SK-N-SH treated with all-trans-retinoic acid at 6 μM for 48 hours (cell line): ENCODE results near the gene COL4A2.
"Not testable (repeated sequence)": the region's sequence is repeated elsewhere in the genome, so short reads cannot be mapped to it uniquely, and the experiment has no call there.

Experiments used
- ATAC-seq: fragments of 200-7000 bp; cut with Tn5 transposase; 3 replicates; pipeline ENCODE4 v1.9.1; 2020; ENCODE audit warnings: mild to moderate bottlenecking, moderate library complexity
- ARNTL ChIP-seq: fragments of 450-650 bp; formaldehyde crosslinking; IDR thresholded peaks from 2 replicates; pipeline ENCODE4 v1.5.0; 2020; ENCODE audit warnings: low read depth, mild to moderate bottlenecking, moderate library complexity, borderline replicate concordance
- BACH2 ChIP-seq: fragments of 250-450 bp; sonication (Bioruptor Pico); IDR thresholded peaks from 2 replicates; pipeline ENCODE4 v1.9.0; 2021; ENCODE audit warnings: mild to moderate bottlenecking, borderline replicate concordance
- CREB5 ChIP-seq: fragments of 250-450 bp; sonication (Bioruptor Pico); IDR thresholded peaks from 2 replicates; pipeline ENCODE4 v1.5.1; 2020; ENCODE audit warnings: low read depth, mild to moderate bottlenecking, moderate library complexity
- CSDC2 ChIP-seq: fragments of 250-450 bp; sonication (Bioruptor Pico); IDR thresholded peaks from 2 replicates; pipeline ENCODE4 v1.5.0; 2020; ENCODE audit warnings: mild to moderate bottlenecking, moderate library complexity
- ESRRG ChIP-seq: fragments of 250-450 bp; sonication (Bioruptor Pico); IDR thresholded peaks from 2 replicates; pipeline ENCODE4 v1.6.1; 2021; ENCODE audit warnings: mild to moderate bottlenecking
- GLIS3 ChIP-seq: fragments of 250-450 bp; sonication (Bioruptor Pico); IDR thresholded peaks from 2 replicates; pipeline ENCODE4 v1.5.0; 2020; ENCODE audit warnings: mild to moderate bottlenecking, moderate library complexity
- ISL1 ChIP-seq: fragments of 250-450 bp; sonication (Bioruptor Pico); IDR thresholded peaks from 2 replicates; pipeline ENCODE4 v2.1.2; 2022; ENCODE audit warnings: mild to moderate bottlenecking, moderate library complexity
- OSR1 ChIP-seq: fragments of 250-450 bp; sonication (Bioruptor Pico); IDR thresholded peaks from 2 replicates; pipeline ENCODE4 v1.8.0; 2022; ENCODE audit warnings: moderate library complexity, mild to moderate bottlenecking, inconsistent platforms
- POU6F1 ChIP-seq: fragments of 250-450 bp; sonication (Bioruptor Pico); IDR thresholded peaks from 2 replicates; pipeline ENCODE4 v1.8.0; 2021; ENCODE audit warnings: low read depth, mild to moderate bottlenecking, moderate library complexity, borderline replicate concordance
- PPARA ChIP-seq: fragments of 250-450 bp; sonication (Bioruptor Pico); IDR thresholded peaks from 2 replicates; pipeline ENCODE4 v1.5.0; 2020; ENCODE audit warnings: mild to moderate bottlenecking, borderline replicate concordance
- RARB ChIP-seq: fragments of 250-450 bp; sonication (Bioruptor Pico); IDR thresholded peaks from 2 replicates; pipeline ENCODE4 v1.8.0; 2021; ENCODE audit warnings: mild to moderate bottlenecking, moderate library complexity
- SNAI2 ChIP-seq: fragments of 250-450 bp; sonication (Bioruptor Pico); IDR thresholded peaks from 2 replicates; pipeline ENCODE4 v1.5.0; 2020; ENCODE audit warnings: mild to moderate bottlenecking, moderate library complexity
- TCF4 ChIP-seq: fragments of 250-450 bp; sonication (Bioruptor Pico); IDR thresholded peaks from 2 replicates; pipeline ENCODE4 v1.8.0; 2021; ENCODE audit warnings: mild to moderate bottlenecking, moderate library complexity, borderline replicate concordance
- TOX ChIP-seq: fragments of 250-450 bp; sonication (Bioruptor Pico); IDR thresholded peaks from 2 replicates; pipeline ENCODE4 v1.8.0; 2021; ENCODE audit warnings: mild to moderate bottlenecking, moderate library complexity, borderline replicate concordance
- ZC3H10 ChIP-seq: fragments of 250-450 bp; sonication (Bioruptor Pico); IDR thresholded peaks from 2 replicates; pipeline ENCODE4 v1.5.1; 2021; ENCODE audit warnings: mild to moderate bottlenecking, moderate library complexity
- ZFP3 ChIP-seq: fragments of 250-450 bp; sonication (Bioruptor Pico); IDR thresholded peaks from 2 replicates; pipeline ENCODE4 v1.5.0; 2020; ENCODE audit warnings: mild to moderate bottlenecking, moderate library complexity
- ZFP30 ChIP-seq: fragments of 450-650 bp; formaldehyde crosslinking; IDR thresholded peaks from 2 replicates; pipeline ENCODE4 v1.5.0; 2022; ENCODE audit warnings: mild to moderate bottlenecking, moderate library complexity
- ZNF565 ChIP-seq: fragments of 450-650 bp; formaldehyde crosslinking; conservative IDR thresholded peaks from 2 replicates; pipeline ENCODE4 v1.5.0; 2020; ENCODE audit warnings: low read depth, mild to moderate bottlenecking, moderate library complexity
- ZNF70 ChIP-seq: fragments of 450-650 bp; formaldehyde crosslinking; IDR thresholded peaks from 2 replicates; pipeline ENCODE4 v1.5.0; 2020; ENCODE audit warnings: mild to moderate bottlenecking, moderate library complexity
- ZNF8 ChIP-seq: fragments of 450-650 bp; formaldehyde crosslinking; IDR thresholded peaks from 2 replicates; pipeline ENCODE4 v1.5.0; 2020; ENCODE audit warnings: mild to moderate bottlenecking, moderate library complexity
- TF ChIP-seq, protein P1 (sequence below): fragments of 250-450 bp; sonication (Bioruptor Pico); IDR thresholded peaks from 2 replicates; pipeline ENCODE4 v1.8.0; 2020; ENCODE audit warnings: mild to moderate bottlenecking, moderate library complexity, borderline replicate concordance
- TF ChIP-seq, protein P2 (sequence below): fragments of 250-450 bp; sonication (Bioruptor Pico); IDR thresholded peaks from 2 replicates; pipeline ENCODE4 v1.5.1; 2021; ENCODE audit warnings: mild to moderate bottlenecking, moderate library complexity

Gene COL4A2

DNA sequence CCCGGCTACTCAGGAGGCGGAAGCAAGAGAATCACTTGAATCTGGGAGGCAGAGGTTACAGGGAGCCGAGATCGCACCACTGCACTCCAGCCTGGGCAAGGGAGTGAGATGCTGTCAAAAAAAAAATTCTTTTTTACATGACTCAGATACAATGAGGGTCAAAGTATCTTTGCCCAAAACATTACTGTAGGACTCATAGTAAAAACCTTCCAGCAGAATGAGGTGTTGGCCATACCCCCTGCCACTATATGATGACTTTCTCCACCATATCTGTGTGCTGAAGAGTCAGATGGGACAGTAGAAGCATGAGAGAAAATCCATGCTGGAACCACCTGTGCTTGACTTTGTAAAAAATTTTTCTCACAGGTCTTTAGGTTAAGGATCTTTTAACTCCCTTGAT lies 86.7 kb downstream of the COL4A2 start:
- no peak for ATAC-seq
- TF ChIP-seq, protein P1, sequence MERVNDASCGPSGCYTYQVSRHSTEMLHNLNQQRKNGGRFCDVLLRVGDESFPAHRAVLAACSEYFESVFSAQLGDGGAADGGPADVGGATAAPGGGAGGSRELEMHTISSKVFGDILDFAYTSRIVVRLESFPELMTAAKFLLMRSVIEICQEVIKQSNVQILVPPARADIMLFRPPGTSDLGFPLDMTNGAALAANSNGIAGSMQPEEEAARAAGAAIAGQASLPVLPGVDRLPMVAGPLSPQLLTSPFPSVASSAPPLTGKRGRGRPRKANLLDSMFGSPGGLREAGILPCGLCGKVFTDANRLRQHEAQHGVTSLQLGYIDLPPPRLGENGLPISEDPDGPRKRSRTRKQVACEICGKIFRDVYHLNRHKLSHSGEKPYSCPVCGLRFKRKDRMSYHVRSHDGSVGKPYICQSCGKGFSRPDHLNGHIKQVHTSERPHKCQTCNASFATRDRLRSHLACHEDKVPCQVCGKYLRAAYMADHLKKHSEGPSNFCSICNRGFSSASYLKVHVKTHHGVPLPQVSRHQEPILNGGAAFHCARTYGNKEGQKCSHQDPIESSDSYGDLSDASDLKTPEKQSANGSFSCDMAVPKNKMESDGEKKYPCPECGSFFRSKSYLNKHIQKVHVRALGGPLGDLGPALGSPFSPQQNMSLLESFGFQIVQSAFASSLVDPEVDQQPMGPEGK (CRISPR knock-in tag), result no peak
- no peak for TF ChIP-seq OSR1 (CRISPR knock-in tag)
- TF ChIP-seq, protein P2, sequence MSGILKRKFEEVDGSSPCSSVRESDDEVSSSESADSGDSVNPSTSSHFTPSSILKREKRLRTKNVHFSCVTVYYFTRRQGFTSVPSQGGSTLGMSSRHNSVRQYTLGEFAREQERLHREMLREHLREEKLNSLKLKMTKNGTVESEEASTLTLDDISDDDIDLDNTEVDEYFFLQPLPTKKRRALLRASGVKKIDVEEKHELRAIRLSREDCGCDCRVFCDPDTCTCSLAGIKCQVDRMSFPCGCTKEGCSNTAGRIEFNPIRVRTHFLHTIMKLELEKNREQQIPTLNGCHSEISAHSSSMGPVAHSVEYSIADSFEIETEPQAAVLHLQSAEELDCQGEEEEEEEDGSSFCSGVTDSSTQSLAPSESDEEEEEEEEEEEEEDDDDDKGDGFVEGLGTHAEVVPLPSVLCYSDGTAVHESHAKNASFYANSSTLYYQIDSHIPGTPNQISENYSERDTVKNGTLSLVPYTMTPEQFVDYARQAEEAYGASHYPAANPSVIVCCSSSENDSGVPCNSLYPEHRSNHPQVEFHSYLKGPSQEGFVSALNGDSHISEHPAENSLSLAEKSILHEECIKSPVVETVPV (CRISPR knock-in tag), result no peak
- TF ChIP-seq CSDC2 (CRISPR knock-in tag), result no peak
- TF ChIP-seq RARB (CRISPR knock-in tag), result no peak
- no peak for TF ChIP-seq ISL1
- TF ChIP-seq ZNF565 (CRISPR knock-in tag), result no peak
- TF ChIP-seq ESRRG (CRISPR knock-in tag), result no peak
- TF ChIP-seq ZNF70 (CRISPR knock-in tag), result no peak
- no peak for TF ChIP-seq ZFP30 (CRISPR knock-in tag)
- no peak for TF ChIP-seq CREB5 (CRISPR knock-in tag)
- TF ChIP-seq BACH2, result no peak
- no peak for TF ChIP-seq ZFP3 (CRISPR knock-in tag)
- no peak for TF ChIP-seq TOX
- TF ChIP-seq ZC3H10 (CRISPR knock-in tag), result no peak
- TF ChIP-seq ARNTL, result no peak

DNA sequence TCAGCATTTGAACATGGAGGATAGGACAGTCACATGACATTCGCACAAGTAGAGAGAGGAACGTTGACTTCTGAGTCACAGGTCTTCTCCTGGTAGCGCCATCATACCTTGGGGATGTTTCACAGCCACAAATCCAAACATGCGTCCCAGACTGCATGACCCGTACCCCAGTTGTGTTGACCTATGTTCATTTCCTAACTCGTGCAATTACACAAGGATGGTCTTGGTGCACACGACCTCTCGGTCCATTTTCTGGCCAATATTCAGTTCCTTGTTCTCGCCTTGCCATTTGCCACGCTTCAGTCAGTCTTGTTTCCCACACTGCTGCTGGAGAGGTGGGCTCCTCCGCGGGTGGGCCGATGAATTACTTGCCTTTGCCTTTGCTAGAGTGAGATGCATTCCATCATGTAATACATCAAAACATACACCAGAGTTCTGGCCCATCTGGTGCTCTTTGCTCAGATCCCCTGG lies 87.3 kb downstream of the COL4A2 start:
- no peak for ATAC-seq
- TF ChIP-seq CREB5 (CRISPR knock-in tag) (no peak), OSR1 (CRISPR knock-in tag) (no peak), ESRRG (CRISPR knock-in tag) (no peak), TOX (no peak), TCF4 (CRISPR knock-in tag) (no peak), ZNF8 (CRISPR knock-in tag) (no peak), BACH2 (no peak), ISL1 (no peak), ARNTL (no peak), GLIS3 (CRISPR knock-in tag) (no peak), SNAI2 (no peak), PPARA (CRISPR knock-in tag) (no peak)
- TF ChIP-seq, all 23 proteins: peak for 0

DNA sequence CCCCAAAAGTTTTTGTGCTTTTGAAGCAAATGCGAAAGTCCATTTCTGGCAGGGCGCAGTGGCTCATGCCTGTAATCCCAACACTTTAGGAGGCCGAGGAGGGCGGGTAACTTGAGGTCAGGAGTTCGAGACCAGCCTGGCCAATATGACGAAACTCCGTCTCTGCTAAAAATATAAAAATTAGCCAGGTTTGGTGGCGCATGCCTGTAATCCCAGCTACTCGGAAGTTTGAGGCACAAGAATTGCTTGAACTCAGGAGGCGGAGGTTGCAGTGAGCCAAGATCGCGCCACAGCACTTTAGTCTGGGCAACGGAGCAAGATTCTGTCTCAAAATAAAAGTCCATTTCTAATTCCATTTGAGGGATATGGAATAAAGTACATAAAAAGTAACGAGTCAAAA lies 88.5 kb downstream of the COL4A2 start:
- ATAC-seq, result not testable (repeated sequence)

- TF ChIP-seq, protein P2 (CRISPR knock-in tag), result no peak
- TF ChIP-seq TOX (no peak), BACH2 (no peak), ESRRG (CRISPR knock-in tag) (no peak), POU6F1 (CRISPR knock-in tag) (no peak), RARB (CRISPR knock-in tag) (no peak), TCF4 (CRISPR knock-in tag) (no peak), ZNF565 (CRISPR knock-in tag) (no peak), CREB5 (CRISPR knock-in tag) (no peak), ISL1 (no peak), ZFP3 (CRISPR knock-in tag) (no peak), OSR1 (CRISPR knock-in tag) (no peak), GLIS3 (CRISPR knock-in tag) (no peak), ZNF8 (CRISPR knock-in tag) (no peak), ARNTL (no peak), PPARA (CRISPR knock-in tag) (no peak), ZC3H10 (CRISPR knock-in tag) (no peak)
- TF ChIP-seq, protein P1 (CRISPR knock-in tag), result no peak
- no peak; the same call in 1 of the 3 replicates for ATAC-seq
Measured at GRCh38 chr13:110396476-110396875, 89.4 kb downstream of the COL4A2 start.
